RWPE1 (cell line): ENCODE results near the gene TNFRSF1A.

Source experiments
- CTCF ChIA-PET: fragments of 350-600 bp; sonication (Branson Sonifier 250); formaldehyde crosslinking; extraction: SDS; loops from one replicate; lab custom pipeline; 2021; lab: Yijun Ruan, JAX
- POLR2A ChIA-PET: fragments of 400-600 bp; formaldehyde crosslinking; extraction: SDS; loops from one replicate; lab custom pipeline; 2020; ENCODE audit warnings: antibody characterized with exemption; ENCODE audit not compliant: low non-redundant PET; lab: Yijun Ruan, JAX
- DNase-seq: peaks from one replicate; pipeline ENCODE4 v3.0.0; 2012; ENCODE audit warnings: low spot score
- H3K27ac ChIP-seq: fragments of 450-650 bp; 2 replicates; pipeline ENCODE4 v1.5.1; 2017
- CTCF ChIP-seq: fragments of 450-650 bp; conservative IDR thresholded peaks from 2 replicates; pipeline ENCODE4 v1.5.1; 2017; ENCODE audit warnings: low read depth, mild to moderate bottlenecking

TNFRSF1A gene

GRCh38 chr12:6316921-6317692, 24.8 kb downstream of the TNFRSF1A start:
- H3K27ac ChIP-seq = no peak overlapping the region
- POLR2A ChIA-PET = interaction anchor here (0.5 kb wide), 1 partner anchor 25 kb away, joined by 3 read pairs; no protein-coding TSS in a partner anchor
- no peak for DNase-seq
- CTCF ChIA-PET = no interaction called here
- no peak for TF ChIP-seq CTCF

GRCh38 chr12:6315704-6316597, 25.9 kb downstream of the TNFRSF1A start:
- no peak for DNase-seq
- no peak overlapping the region; the same call in 1 of the 2 replicates for H3K27ac ChIP-seq
- CTCF ChIA-PET = interaction anchor here (0.6 to 0.7 kb wide), 2 partner anchors 138 to 169 kb away, joined by 4 to 8 read pairs; no protein-coding TSS in a partner anchor
- POLR2A ChIA-PET = no interaction called here
- no peak for TF ChIP-seq CTCF

GRCh38 chr12:6315184-6315583, 26.7 kb downstream of the TNFRSF1A start:
- ChIA-PET POLR2A (no interaction called here), CTCF (interaction anchor here (0.6 kb wide), 1 partner anchor 168 kb away, joined by 8 read pairs; no protein-coding TSS in a partner anchor)

GRCh38 chr12:6314776-6315175, 27.1 kb downstream of the TNFRSF1A start:
- CTCF ChIA-PET = interaction anchor here (0.6 kb wide), 1 partner anchor 184 kb away, joined by 5 read pairs; no protein-coding TSS in a partner anchor
- TF ChIP-seq CTCF = no peak
- no peak for DNase-seq
- peak overlapping the region; percentile 95; the same call in 1 of the 2 replicates for H3K27ac ChIP-seq
- POLR2A ChIA-PET = no interaction called here

More at GRCh38 chr12:6315184-6315583, 26.7 kb downstream of the TNFRSF1A start:
- no peak for DNase-seq
- TF ChIP-seq CTCF = no peak
- no peak overlapping the region for H3K27ac ChIP-seq

GRCh38 chr12:6313326-6313940, 28.4 kb downstream of the TNFRSF1A start:
- no peak for TF ChIP-seq CTCF
- no peak for DNase-seq
- ChIA-PET CTCF (interaction anchor here (0.5 to 1.1 kb wide), 3 partner anchors 10 to 25 kb away, joined by 3 read pairs; no protein-coding TSS in a partner anchor), POLR2A (no interaction called here)
- H3K27ac ChIP-seq = peak overlapping the region; percentile 95
